ENCODE data around the gene UPK3B. TPM values are rescaled to one million over a fixed set of nuclear protein-coding genes. Genes with fewer than 3 reads are reported as not detected.

UPK3B gene
- total and polyA plus RNA-seq, 7 donors: 0.12 to 0.91 (median 0.35) TPM; not detected in 1

Other genes with a start within 250 kb of the UPK3B start
- 1,000 to 10,000 TPM; 2,972 to 5,803 (median 5,243) TPM for gene HSPB1, start 207.9 kb upstream of the UPK3B start, total RNA-seq
- 1,000 to 10,000 TPM; 1,312 to 4,364 (median 1,775) TPM for gene HSPB1, start 207.9 kb upstream of the UPK3B start, polyA plus RNA-seq
- 100 to 1,000 TPM; 342 to 421 (median 401) TPM for gene YWHAG, start 151.6 kb upstream of the UPK3B start, total RNA-seq
- 100 to 1,000 TPM; 204 to 523 (median 213) TPM for gene YWHAG, start 151.6 kb upstream of the UPK3B start, polyA plus RNA-seq
- gene SSC4D, start 100.9 kb upstream of the UPK3B start, total RNA-seq: 1 to 10 TPM in 1 of 4 donors, under 1 TPM in 3; 0.79 to 1.0 (median 0.86) TPM
- gene SSC4D, start 100.9 kb upstream of the UPK3B start, polyA plus RNA-seq: 1 to 10 TPM; 1.3 to 3.3 (median 2.7) TPM
- 10 to 100 TPM in 1 of 4 donors, 1 to 10 TPM in 1, under 1 TPM in 1, not detected in 1; 0.96 to 12.3 (median 4.0) TPM for gene ZP3, start 85.6 kb upstream of the UPK3B start, total RNA-seq
- under 1 TPM; 0.23 to 0.52 (median 0.32) TPM for gene ZP3, start 85.6 kb upstream of the UPK3B start, polyA plus RNA-seq
- 10 to 100 TPM; 10.5 to 15.7 (median 14.6) TPM for gene DTX2, start 48.8 kb upstream of the UPK3B start, total RNA-seq
- 10 to 100 TPM; 12.8 to 21.5 (median 18.1) TPM for gene DTX2, start 48.8 kb upstream of the UPK3B start, polyA plus RNA-seq
- under 1 TPM in 3 of 4 donors, not detected in 1; 0.40 to 0.60 (median 0.44) TPM for gene SPDYE16, start 32.7 kb downstream of the UPK3B start, total RNA-seq
- under 1 TPM; 0.04 to 0.13 (median 0.10) TPM for gene SPDYE16, start 32.7 kb downstream of the UPK3B start, polyA plus RNA-seq
- gene POMZP3, start 116.7 kb downstream of the UPK3B start, total RNA-seq: 10 to 100 TPM in 2 of 4 donors, 1 to 10 TPM in 2; 3.5 to 30.5 (median 13.7) TPM
- gene POMZP3, start 116.7 kb downstream of the UPK3B start, polyA plus RNA-seq: 10 to 100 TPM in 2 of 3 donors, 1 to 10 TPM in 1; 3.7 to 19.1 (median 10.3) TPM

Measured in psoas muscle (tissue), 7 donors.